H1 (cell line): ENCODE data around the gene GRID2. TPM values are rescaled to one million over a fixed set of nuclear protein-coding genes. Genes with fewer than 3 reads are reported as not detected.

Experiments used
- CTCF ChIA-PET: fragments of 300-600 bp; sonication (Branson Sonifier 250); formaldehyde crosslinking; loops from one replicate; lab custom pipeline; 2021; ENCODE audit not compliant: partially characterized antibody; lab: Charles Lee
- POLR2A ChIA-PET: fragments of 300-600 bp; sonication (Branson Sonifier 250); formaldehyde crosslinking; loops from one replicate; lab custom pipeline; 2021; ENCODE audit warnings: inconsistent platforms; ENCODE audit not compliant: partially characterized antibody; lab: Charles Lee
- DNase-seq, 2 experiments: peaks; one replicate each; pipeline versions ENCODE4 v3.0.0 to v3.0.0-alpha.2; 2010 to 2022; ENCODE audit warnings: low spot score in 2 of 2, low read depth in 1 of 2, mixed read lengths in 1 of 2
- FAIRE-seq: peaks from 2 replicates; lab custom pipeline; 2011; peaks lifted over from hg19 to GRCh38; lab: Jason Lieb, UNC
- H2AFZ ChIP-seq: 2 replicates; pipeline ENCODE4 v1.8.1; 2012; ENCODE audit warnings: low read length, inconsistent platforms
- H2AK5ac ChIP-seq: 2 replicates; pipeline ENCODE4 v1.6.1; 2013; ENCODE audit warnings: low read depth, low read length
- H2BK120ac ChIP-seq: replicated peaks from 2 replicates; pipeline ENCODE3; 2013; ENCODE audit warnings: low read depth, low read length, inconsistent platforms
- H2BK12ac ChIP-seq: 2 replicates; pipeline ENCODE4 v1.6.1; 2013; ENCODE audit warnings: low read depth, low read length
- H2BK15ac ChIP-seq: 2 replicates; pipeline ENCODE4 v1.6.1; 2013; ENCODE audit warnings: low read length
- H2BK20ac ChIP-seq: 2 replicates; pipeline ENCODE4 v1.6.1; 2013; ENCODE audit warnings: low read length
- H2BK5ac ChIP-seq: 2 replicates; pipeline ENCODE4 v1.6.1; 2013; ENCODE audit warnings: low read depth, low read length
- H3K14ac ChIP-seq: 2 replicates; pipeline ENCODE4 v1.6.1; 2013; ENCODE audit warnings: inconsistent platforms; ENCODE audit not compliant: insufficient read length
- H3K18ac ChIP-seq: 2 replicates; pipeline ENCODE4 v1.6.1; 2013; ENCODE audit warnings: low read length; ENCODE audit errors: extremely low read depth
- H3K23ac ChIP-seq: 2 replicates; pipeline ENCODE4 v1.6.1; 2013; ENCODE audit warnings: inconsistent platforms; ENCODE audit not compliant: insufficient read length
- H3K23me2 ChIP-seq: 2 replicates; pipeline ENCODE4 v1.6.1; 2013; ENCODE audit warnings: low read depth, low read length
- H3K27ac ChIP-seq: 2 replicates; pipeline ENCODE4 v1.6.1; 2011; ENCODE audit warnings: low read depth, low read length, inconsistent platforms
- H3K27me3 ChIP-seq, 4 experiments: replicated peaks in 1 of 4; 1 replicate in 1 of 4; 2 replicates in 3 of 4; pipeline versions ENCODE4 v1.6.1 to v1.8.1; 2011 to 2013; ENCODE audit warnings: low read length in 3 of 4, mild to moderate bottlenecking in 3 of 4, inconsistent platforms in 2 of 4, mixed read lengths in 2 of 4, moderate library complexity in 1 of 4; ENCODE audit not compliant: control insufficient read depth in 3 of 4, insufficient read depth in 3 of 4; ENCODE audit errors: extremely low read depth in 1 of 4
- H3K36me3 ChIP-seq, 4 experiments: 2 replicates each; pipeline versions ENCODE4 v1.6.1 to v1.8.1; 2011 to 2013; ENCODE audit warnings: mild to moderate bottlenecking in 4 of 4, low read length in 3 of 4, moderate library complexity in 2 of 4, control low read depth in 1 of 4, inconsistent platforms in 1 of 4; ENCODE audit not compliant: insufficient read depth in 4 of 4, control insufficient read depth in 2 of 4
- H3K4ac ChIP-seq: replicated peaks from 2 replicates; pipeline ENCODE3; 2013; ENCODE audit warnings: low read length, low read depth, mixed read lengths, inconsistent platforms; ENCODE audit not compliant: insufficient read length
- H3K4me1 ChIP-seq, 4 experiments: replicated peaks in 1 of 4; 1 replicate in 1 of 4; 2 replicates in 3 of 4; pipeline versions ENCODE4 v1.6.1 to v1.8.1; 2011 to 2013; ENCODE audit warnings: low read length in 3 of 4, inconsistent platforms in 2 of 4, mixed read lengths in 1 of 4; ENCODE audit not compliant: insufficient read depth in 4 of 4, control insufficient read depth in 3 of 4
- H3K4me2 ChIP-seq, 2 experiments: 2 replicates each; pipeline versions ENCODE4 v1.6.1 to v1.8.1; 2011 to 2013; ENCODE audit warnings: low read depth in 2 of 2, low read length in 2 of 2, control low read depth in 1 of 2, inconsistent platforms in 1 of 2, mild to moderate bottlenecking in 1 of 2; ENCODE audit not compliant: insufficient read depth in 1 of 2
- H3K4me3 ChIP-seq, 4 experiments: fragments of 200-600, 300-600 bp in 1 of 4; sonication (generic), shearing (Covaris generic), sonication (Bioruptor Twin) in 1 of 4; 2 replicates each; pipeline versions ENCODE4 v1.5.1 to v1.8.1; 2011 to 2016; ENCODE audit warnings: low read length in 4 of 4, low read depth in 3 of 4, control low read depth in 2 of 4, inconsistent platforms in 2 of 4, mild to moderate bottlenecking in 2 of 4, mixed read lengths in 1 of 4, moderate library complexity in 1 of 4; ENCODE audit not compliant: insufficient read depth in 2 of 4; ENCODE audit errors: extremely low read depth in 1 of 4
- H3K56ac ChIP-seq: replicated peaks from 2 replicates; pipeline ENCODE3; 2013; ENCODE audit warnings: low read depth, mild to moderate bottlenecking, mixed read lengths, low read length, inconsistent platforms; ENCODE audit not compliant: insufficient read length
- H3K79me1 ChIP-seq: 2 replicates; pipeline ENCODE4 v1.6.1; 2013; ENCODE audit warnings: low read depth, low read length, control low read depth
- H3K79me2 ChIP-seq, 2 experiments: 2 replicates each; pipeline versions ENCODE4 v1.6.1 to v1.8.1; 2012 to 2013; ENCODE audit warnings: low read length in 2 of 2, mild to moderate bottlenecking in 2 of 2, inconsistent platforms in 1 of 2; ENCODE audit not compliant: insufficient read depth in 2 of 2, control insufficient read depth in 1 of 2
- H3K9ac ChIP-seq, 4 experiments: replicated peaks in 1 of 4; 1 replicate in 1 of 4; 2 replicates in 3 of 4; pipeline versions ENCODE4 v1.6.1 to v1.8.1; 2011 to 2013; ENCODE audit warnings: low read depth in 3 of 4, low read length in 3 of 4, control low read depth in 2 of 4, mild to moderate bottlenecking in 2 of 4, moderate library complexity in 2 of 4, inconsistent platforms in 1 of 4; ENCODE audit errors: extremely low read depth in 1 of 4
- H3K9me3 ChIP-seq, 2 experiments: 2 replicates each; pipeline versions ENCODE4 v1.6.1 to v1.8.1; 2012 to 2013; ENCODE audit warnings: mild to moderate bottlenecking in 2 of 2, moderate library complexity in 2 of 2, control low read depth in 1 of 2, inconsistent platforms in 1 of 2, low read depth in 1 of 2, low read length in 1 of 2, mixed read lengths in 1 of 2; ENCODE audit not compliant: insufficient read depth in 2 of 2
- H4K20me1 ChIP-seq, 2 experiments: replicated peaks in 1 of 2; 2 replicates each; pipeline versions ENCODE3 to v1.8.1; 2011 to 2013; ENCODE audit warnings: inconsistent platforms in 2 of 2, low read length in 2 of 2, mild to moderate bottlenecking in 1 of 2; ENCODE audit not compliant: insufficient read depth in 2 of 2, control insufficient read depth in 1 of 2
- H4K5ac ChIP-seq: 2 replicates; pipeline ENCODE4 v1.6.1; 2013; ENCODE audit warnings: low read length, low read depth, mixed read lengths, inconsistent platforms; ENCODE audit not compliant: insufficient read length
- H4K8ac ChIP-seq: 2 replicates; pipeline ENCODE4 v1.8.0; 2013; ENCODE audit warnings: mild to moderate bottlenecking, moderate library complexity, low read length, inconsistent platforms; ENCODE audit not compliant: insufficient read depth; ENCODE audit errors: extremely low read depth
- H4K91ac ChIP-seq: replicated peaks from 2 replicates; pipeline ENCODE3; 2013; ENCODE audit warnings: low read length, mixed read lengths, inconsistent platforms; ENCODE audit not compliant: insufficient read length
- SP2 ChIP-seq: IDR thresholded peaks from 2 replicates; pipeline ENCODE4 v1.6.1; 2012; ENCODE audit warnings: mild to moderate bottlenecking, low read length, inconsistent platforms
- WGBS, 2 experiments: shearing (Covaris generic) in 1 of 2; methylation state at CpG; one replicate each; pipeline versions ENCODE4 v1.1.6 to v1.1.7; 2013 to 2015; ENCODE audit warnings: low lambda C conversion rate in 2 of 2, mixed read lengths in 2 of 2, inconsistent platforms in 1 of 2, low coverage in 1 of 2, missing lambda C conversion rate in 1 of 2; ENCODE audit not compliant: insufficient replicate concordance in 2 of 2, insufficient coverage in 1 of 2, insufficient read length in 1 of 2; ENCODE audit errors: extremely low coverage in 1 of 2, missing lambda C conversion rate in 1 of 2; 5-methylcytosine and 5-hydroxymethylcytosine counted together
- polyA plus RNA-seq, 7 experiments: library from polyadenylated mRNA; depleted of rRNA in 3 of 7; stranded (reverse) in 5 of 7; unstranded in 2 of 7; fragments of >200 nt in 5 of 7; fragments of 200-250 nt in 2 of 7; gene quantifications; 1 replicate in 5 of 7; 2 replicates in 1 of 7; 4 replicates in 1 of 7; pipeline versions ENCODE4 v1.2.1 to v1.2.3, GENCODE V29; 2011 to 2013; ENCODE audit warnings: missing spikeins in 2 of 7, mixed read lengths in 2 of 7
- total RNA-seq: library from RNA; stranded (reverse); fragmentation: NEBNext Ultra II Directional; extraction: Animal tissue kit (Norgen Biotek cat#: 25700); gene quantifications from 2 replicates; pipeline ENCODE4 v1.2.1, GENCODE V29; 2021

GRID2 gene
- total and polyA plus RNA-seq, 2 of the 8 experiments (the other 6 are each of a cell fraction or from before 2014, with no cell fraction given) = 31.1 to 81.9 TPM

DNA sequence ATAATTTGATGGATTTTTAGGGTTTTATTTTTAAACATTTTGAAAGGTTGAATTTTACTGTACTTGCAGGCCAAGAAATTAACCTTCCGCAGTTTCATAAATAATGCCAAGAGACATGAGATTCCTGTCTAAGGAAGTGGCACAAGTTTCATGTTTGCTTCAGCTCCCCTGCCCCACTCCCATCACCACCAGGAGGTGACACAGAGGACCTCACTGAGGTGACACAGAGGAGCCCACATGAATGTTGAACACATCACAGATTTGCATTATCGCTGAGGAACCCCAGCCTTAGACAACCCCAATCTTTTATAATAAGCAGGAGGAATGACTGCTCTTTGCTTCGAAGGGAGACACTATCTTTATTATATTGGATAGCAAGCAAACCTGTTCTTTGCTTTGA is 1033.4 kb downstream of the GRID2 start:
- no peak overlapping the region for H2BK15ac ChIP-seq
- no peak for DNase-seq
- H3K4me1 ChIP-seq = no peaks in the 10 kb centered on the region; a peak in 1 of 7 replicates
- no peaks in the 10 kb centered on the region for H3K27me3 ChIP-seq
- H2AK5ac ChIP-seq = no peak overlapping the region
- no peaks in the 10 kb centered on the region for H4K20me1 ChIP-seq
- no peak overlapping the region for H3K14ac ChIP-seq
- no peak overlapping the region for H4K5ac ChIP-seq
- H2BK120ac ChIP-seq = no peak overlapping the region
- no peak overlapping the region for H3K4me2 ChIP-seq
- H3K79me1 ChIP-seq = no peaks in the 10 kb centered on the region
- H3K56ac ChIP-seq = no peak overlapping the region
- H2BK12ac ChIP-seq = no peak overlapping the region
- no peak overlapping the region for H2BK5ac ChIP-seq
- H3K18ac ChIP-seq = no peak overlapping the region
- no peak overlapping the region for H2AFZ ChIP-seq
- H3K23me2 ChIP-seq = no peaks in the 10 kb centered on the region; the same call in 1 of the 2 replicates
- no peak overlapping the region for H3K4me3 ChIP-seq
- no peak overlapping the region for H3K9ac ChIP-seq
- no peak overlapping the region; the same call in 1 of the 2 replicates for H4K8ac ChIP-seq
- no peak overlapping the region for H4K91ac ChIP-seq
- FAIRE-seq = no peak
- ChIA-PET POLR2A (no interaction called here), CTCF (interaction anchor here (0.6 kb wide), 1 partner anchor 1028 kb away, joined by 3 read pairs; no protein-coding TSS in a partner anchor)
- WGBS, 2 experiments = 86% methylated on average over 3 of the region's 3 CpGs; no CpG with 5 or more reads in 1 of the 2 experiments
- no peak overlapping the region for H2BK20ac ChIP-seq
- H3K4ac ChIP-seq = no peak overlapping the region
- no peak overlapping the region for H3K23ac ChIP-seq
- H3K79me2 ChIP-seq = no peaks in the 10 kb centered on the region
- H3K9me3 ChIP-seq = no peaks in the 10 kb centered on the region
- H3K27ac ChIP-seq = no peak overlapping the region
- no peaks in the 10 kb centered on the region for H3K36me3 ChIP-seq
- no peak for TF ChIP-seq SP2
